ENCODE results near the gene MAD2L2. TPM values are rescaled to one million over a fixed set of nuclear protein-coding genes. Genes with fewer than 3 reads are reported as not detected.
A peak's percentile ranks its signal among the peaks of the same experiment; 100 is the strongest.

Gene MAD2L2
- total RNA-seq, 1 donor from 2014 or later: 30.1 TPM

- no peak overlapping the region for H3K4me3 Mint-ChIP-seq (ENCODE audit: unreplicated experiment)
- peaks cover 9% of the 10 kb centered on the region for H4K20me1 ChIP-seq (ENCODE audit: insufficient read depth, low read length)
- H3K36me3 ChIP-seq (ENCODE audit: insufficient read depth, low read length): no peaks in the 10 kb centered on the region
- peaks cover 3% of the 10 kb centered on the region for H3K4me1 Mint-ChIP-seq (ENCODE audit: low read depth, unreplicated experiment)
- DNase-seq (ENCODE audit: low read depth) (no peak), FAIRE-seq (no peak)
- H3K27ac ChIP-seq (ENCODE audit: low read depth, low read length): no peak overlapping the region
- no peaks in the 10 kb centered on the region for H3K9me3 ChIP-seq (ENCODE audit: insufficient read depth, low read depth, low read length)
- H2AFZ ChIP-seq (ENCODE audit: low read depth, low read length): no peak overlapping the region
- peaks cover 1% of the 10 kb centered on the region for H3K36me3 Mint-ChIP-seq (ENCODE audit: low read depth, unreplicated experiment)
- H3K4me3 ChIP-seq (ENCODE audit: insufficient read depth, low read depth, low read length): no peak overlapping the region
- H3K27ac Mint-ChIP-seq (ENCODE audit: unreplicated experiment): no peak overlapping the region
- no peak overlapping the region for H3K4me2 ChIP-seq (ENCODE audit: low read length)
- H3K9me3 Mint-ChIP-seq (ENCODE audit: unreplicated experiment): no peaks in the 10 kb centered on the region
- H3K79me2 ChIP-seq (ENCODE audit: insufficient read depth, low read length): no peaks in the 10 kb centered on the region
- H3K27me3 Mint-ChIP-seq (ENCODE audit: low read depth, unreplicated experiment): peaks cover 17% of the 10 kb centered on the region
- no peak overlapping the region for H3K9ac ChIP-seq (ENCODE audit: low read length)
- peaks cover 23% of the 10 kb centered on the region for H3K27me3 ChIP-seq (ENCODE audit: insufficient read depth, low read length)
- peaks cover 3% of the 10 kb centered on the region for H3K4me1 ChIP-seq (ENCODE audit: insufficient read depth, low read length)
- no peak for TF ChIP-seq CTCF (IDR thresholded peaks at IDR 0.05; ENCODE audit: insufficient read depth, low read depth, low read length)
- TF ChIP-seq EZH2 (IDR thresholded peaks at IDR 0.05; ENCODE audit: insufficient read depth, low read length): no peak
These were observed 34.6 kb downstream of the MAD2L2 start for GRCh38 chr1:11646317-11646716.

DNA sequence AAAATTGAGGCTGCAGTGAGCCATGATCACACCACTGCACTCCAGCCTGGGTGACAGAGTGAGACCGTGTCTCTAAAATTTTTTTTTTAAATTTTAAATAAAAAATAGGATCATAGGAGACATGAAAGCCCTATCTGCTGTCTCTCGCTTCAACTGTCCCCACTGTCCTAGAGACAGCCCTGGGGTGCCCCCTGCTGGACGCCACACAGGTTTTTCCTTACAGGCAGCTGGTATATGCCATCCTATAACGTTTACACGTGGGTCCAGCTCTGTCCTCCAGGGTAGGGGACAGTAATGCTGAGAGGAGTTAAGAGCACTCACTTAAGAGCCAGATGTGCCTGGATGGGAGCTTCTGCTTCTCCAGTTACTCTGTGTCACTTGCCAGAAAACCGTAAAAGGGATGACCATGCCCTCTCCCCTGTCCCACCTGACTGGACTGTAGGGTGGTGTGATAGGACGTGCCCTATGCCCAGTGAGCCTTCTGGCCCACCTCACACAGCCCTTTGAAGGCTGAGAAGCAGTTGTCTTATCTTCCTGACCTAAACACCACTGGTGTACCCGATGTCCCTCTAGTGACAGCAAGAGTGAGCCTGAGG, 35.2 kb downstream of the MAD2L2 start:
- Histone ChIP-seq H2AFZ (ENCODE audit: low read depth, low read length) (no peak overlapping the region), H3K79me2 (ENCODE audit: insufficient read depth, low read length) (no peaks in the 10 kb centered on the region), H3K4me3 (ENCODE audit: insufficient read depth, low read depth, low read length) (no peak overlapping the region), H3K27ac (ENCODE audit: low read depth, low read length) (no peak overlapping the region), H3K27me3 (ENCODE audit: insufficient read depth, low read length) (peaks cover 20% of the 10 kb centered on the region), H3K4me2 (ENCODE audit: low read length) (no peak overlapping the region), H4K20me1 (ENCODE audit: insufficient read depth, low read length) (peaks cover 9% of the 10 kb centered on the region), H3K36me3 (ENCODE audit: insufficient read depth, low read length) (no peaks in the 10 kb centered on the region), H3K4me1 (ENCODE audit: insufficient read depth, low read length) (peaks cover 3% of the 10 kb centered on the region), H3K9ac (ENCODE audit: low read length) (no peak overlapping the region), H3K9me3 (ENCODE audit: insufficient read depth, low read depth, low read length) (no peaks in the 10 kb centered on the region)
- FAIRE-seq (no peak), DNase-seq (ENCODE audit: low read depth) (peak; percentile 23)
- Mint-ChIP-seq H3K36me3 (ENCODE audit: low read depth, unreplicated experiment) (peaks cover 1% of the 10 kb centered on the region), H3K9me3 (ENCODE audit: unreplicated experiment) (no peaks in the 10 kb centered on the region), H3K27ac (ENCODE audit: unreplicated experiment) (no peak overlapping the region), H3K4me1 (ENCODE audit: low read depth, unreplicated experiment) (peaks cover 1% of the 10 kb centered on the region), H3K27me3 (ENCODE audit: low read depth, unreplicated experiment) (peaks cover 15% of the 10 kb centered on the region), H3K4me3 (ENCODE audit: unreplicated experiment) (no peak overlapping the region)
- TF ChIP-seq CTCF (IDR thresholded peaks at IDR 0.05; ENCODE audit: insufficient read depth, low read depth, low read length): peak; percentile 81
- no peak for TF ChIP-seq EZH2 (IDR thresholded peaks at IDR 0.05; ENCODE audit: insufficient read depth, low read length)

- Histone ChIP-seq H3K27ac (ENCODE audit: low read depth, low read length) (no peak overlapping the region), H3K4me3 (ENCODE audit: insufficient read depth, low read depth, low read length) (no peak overlapping the region), H3K4me2 (ENCODE audit: low read length) (no peak overlapping the region), H2AFZ (ENCODE audit: low read depth, low read length) (no peak overlapping the region), H3K9ac (ENCODE audit: low read length) (no peak overlapping the region), H3K4me1 (ENCODE audit: insufficient read depth, low read length) (no peaks in the 10 kb centered on the region), H4K20me1 (ENCODE audit: insufficient read depth, low read length) (peaks cover 9% of the 10 kb centered on the region), H3K79me2 (ENCODE audit: insufficient read depth, low read length) (no peaks in the 10 kb centered on the region), H3K36me3 (ENCODE audit: insufficient read depth, low read length) (no peaks in the 10 kb centered on the region), H3K9me3 (ENCODE audit: insufficient read depth, low read depth, low read length) (no peaks in the 10 kb centered on the region), H3K27me3 (ENCODE audit: insufficient read depth, low read length) (peaks cover 24% of the 10 kb centered on the region)
- Mint-ChIP-seq H3K4me3 (ENCODE audit: unreplicated experiment) (no peak overlapping the region), H3K27ac (ENCODE audit: unreplicated experiment) (no peak overlapping the region), H3K9me3 (ENCODE audit: unreplicated experiment) (no peaks in the 10 kb centered on the region), H3K4me1 (ENCODE audit: low read depth, unreplicated experiment) (no peaks in the 10 kb centered on the region), H3K36me3 (ENCODE audit: low read depth, unreplicated experiment) (peaks cover 1% of the 10 kb centered on the region), H3K27me3 (ENCODE audit: low read depth, unreplicated experiment) (peaks cover 15% of the 10 kb centered on the region)
- FAIRE-seq (no peak), DNase-seq (ENCODE audit: low read depth) (no peak)
- TF ChIP-seq EZH2 (IDR thresholded peaks at IDR 0.05; ENCODE audit: insufficient read depth, low read length) (no peak), CTCF (IDR thresholded peaks at IDR 0.05; ENCODE audit: insufficient read depth, low read depth, low read length) (no peak)
These were observed 35.7 kb downstream of the MAD2L2 start for GRCh38 chr1:11645270-11645669.
